Stimulated activated naive CD8-positive, alpha-beta T cell treated with anti-CD3 and anti-CD28 coated beads, Interleukin-15, Interleukin-2, amounts not matched to agents 100 ng/mL and 50 ng/mL, for 24 hours (primary cell): Measurements from ENCODE around the gene MIS18A.

Experiments
- H3K27ac Mint-ChIP-seq: one replicate; pipeline ENCODE4 v1.8.0; 2021; ENCODE audit warnings: mild to moderate bottlenecking, mixed read lengths
- H3K27me3 Mint-ChIP-seq: one replicate; pipeline ENCODE4 v1.8.0; 2021; ENCODE audit warnings: mixed read lengths
- H3K36me3 Mint-ChIP-seq: one replicate; pipeline ENCODE4 v1.8.0; 2021; ENCODE audit warnings: low read depth, mixed read lengths
- H3K4me1 Mint-ChIP-seq: one replicate; pipeline ENCODE4 v1.8.0; 2021; ENCODE audit warnings: low read depth, mixed read lengths
- H3K4me3 Mint-ChIP-seq: one replicate; pipeline ENCODE4 v1.8.0; 2021; ENCODE audit warnings: mild to moderate bottlenecking, mixed read lengths
- H3K9me3 Mint-ChIP-seq: one replicate; pipeline ENCODE4 v1.8.0; 2021; ENCODE audit warnings: mixed read lengths

Gene MIS18A

DNA sequence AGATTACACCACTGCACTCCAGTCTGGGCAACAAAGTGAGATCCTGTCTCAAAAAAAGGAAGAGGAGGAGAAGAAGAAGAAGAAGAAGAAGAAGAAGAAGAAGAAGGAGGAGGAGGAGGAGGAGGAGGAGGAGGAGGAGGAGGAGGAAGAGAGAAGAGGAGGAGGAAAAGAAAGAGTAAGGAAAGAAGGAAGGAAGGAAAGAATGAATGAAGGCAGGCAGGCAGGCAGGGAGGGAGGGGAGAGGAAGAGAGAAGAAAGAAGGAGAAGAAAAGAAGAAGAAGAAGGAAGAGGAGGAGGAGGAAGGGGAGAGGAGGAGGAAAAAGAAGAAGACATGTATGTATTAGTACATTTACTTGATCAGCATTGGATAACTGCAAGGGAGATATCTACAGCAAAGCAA, 26.7 kb downstream of the MIS18A start:
- Mint-ChIP-seq H3K27ac (no peak overlapping the region), H3K9me3 (peaks cover 10% of the 10 kb centered on the region), H3K4me1 (no peaks in the 10 kb centered on the region), H3K27me3 (peaks cover 12% of the 10 kb centered on the region), H3K4me3 (no peak overlapping the region), H3K36me3 (no peaks in the 10 kb centered on the region)

DNA sequence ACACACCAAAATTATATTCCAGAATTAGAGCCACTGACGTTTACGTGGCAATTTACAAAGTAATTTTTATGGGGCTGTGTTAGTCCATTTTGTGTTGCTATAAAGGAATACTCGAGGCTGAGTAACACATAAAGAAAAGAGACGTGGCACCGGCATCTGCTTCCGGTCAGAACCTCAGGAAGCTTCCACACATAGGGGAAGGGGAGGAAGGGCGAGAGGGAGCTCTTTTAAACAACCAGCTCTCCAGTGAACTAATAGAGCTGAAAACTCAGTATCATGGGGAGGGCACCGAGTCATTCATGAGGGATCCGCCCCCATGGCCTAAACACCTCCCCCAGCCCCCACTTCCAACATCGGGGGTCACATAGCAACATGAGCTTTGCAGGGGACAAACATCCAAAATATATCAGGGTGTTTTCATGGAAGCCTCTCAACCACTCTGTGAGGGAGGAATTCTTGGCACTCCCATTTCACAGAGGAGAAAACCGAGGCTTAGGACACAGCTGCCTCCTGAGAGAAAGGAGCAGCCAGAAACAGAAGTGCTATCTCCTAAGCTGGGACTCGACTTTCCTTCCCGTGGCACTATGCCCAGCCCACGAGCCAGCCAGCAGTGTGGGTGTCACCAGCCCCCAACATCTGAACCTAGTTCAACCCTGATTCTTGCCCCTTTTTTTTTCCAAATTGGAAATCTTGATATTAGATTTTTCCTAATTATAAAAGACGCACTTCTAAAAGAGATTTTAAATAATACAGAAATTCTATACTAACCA, 29.2 kb downstream of the MIS18A start:
- no peaks in the 10 kb centered on the region for H3K36me3 Mint-ChIP-seq
- H3K9me3 Mint-ChIP-seq, result peaks cover 10% of the 10 kb centered on the region
- no peak overlapping the region for H3K27ac Mint-ChIP-seq
- H3K27me3 Mint-ChIP-seq, result peaks cover 16% of the 10 kb centered on the region
- H3K4me3 Mint-ChIP-seq, result no peak overlapping the region
- no peaks in the 10 kb centered on the region for H3K4me1 Mint-ChIP-seq

DNA sequence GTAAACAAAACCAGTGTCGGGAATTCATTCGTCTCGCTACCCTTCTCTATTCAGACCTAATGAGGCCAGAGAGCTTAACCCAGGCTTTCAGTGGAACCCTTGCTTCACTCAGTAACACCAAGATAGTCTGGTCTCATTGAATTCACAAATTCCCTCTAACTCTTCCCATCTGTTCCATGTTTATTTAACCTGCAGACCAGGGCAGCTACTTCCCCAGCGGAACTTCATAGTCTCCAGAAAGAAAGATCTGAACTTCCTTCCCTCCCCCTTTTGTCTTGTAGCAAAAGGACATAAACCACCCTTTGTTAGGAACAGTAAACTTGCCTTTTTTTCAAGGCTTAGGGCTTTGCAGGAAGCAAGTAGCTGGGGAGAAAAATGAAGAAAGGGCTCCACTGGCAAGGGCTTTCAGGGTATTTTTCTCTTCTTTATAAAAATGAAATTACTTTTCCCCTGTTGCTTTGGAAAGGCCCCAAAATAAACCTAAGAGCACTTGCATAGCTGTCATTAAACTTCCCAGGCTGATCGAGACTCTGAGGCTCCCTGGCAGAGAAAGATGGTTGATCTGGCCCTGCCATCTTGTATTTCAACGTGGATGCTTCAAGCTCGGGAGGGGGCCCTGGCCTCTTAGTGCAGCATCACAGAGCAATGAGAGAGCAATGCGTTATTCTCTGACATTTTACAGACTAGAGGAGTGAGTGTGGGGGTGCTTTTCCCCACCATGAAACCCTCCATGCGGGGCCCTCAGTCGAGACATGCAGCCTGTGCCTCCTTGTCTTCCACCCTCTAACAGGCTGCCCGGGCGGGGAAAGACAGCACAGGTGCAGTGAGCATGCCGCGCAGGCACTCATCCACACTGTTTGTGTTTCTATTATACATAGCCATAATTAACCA, 30.0 kb downstream of the MIS18A start:
- no peaks in the 10 kb centered on the region for H3K4me1 Mint-ChIP-seq
- no peak overlapping the region for H3K4me3 Mint-ChIP-seq
- peaks cover 19% of the 10 kb centered on the region for H3K27me3 Mint-ChIP-seq
- peaks cover 10% of the 10 kb centered on the region for H3K9me3 Mint-ChIP-seq
- no peak overlapping the region for H3K27ac Mint-ChIP-seq
- no peaks in the 10 kb centered on the region for H3K36me3 Mint-ChIP-seq

DNA sequence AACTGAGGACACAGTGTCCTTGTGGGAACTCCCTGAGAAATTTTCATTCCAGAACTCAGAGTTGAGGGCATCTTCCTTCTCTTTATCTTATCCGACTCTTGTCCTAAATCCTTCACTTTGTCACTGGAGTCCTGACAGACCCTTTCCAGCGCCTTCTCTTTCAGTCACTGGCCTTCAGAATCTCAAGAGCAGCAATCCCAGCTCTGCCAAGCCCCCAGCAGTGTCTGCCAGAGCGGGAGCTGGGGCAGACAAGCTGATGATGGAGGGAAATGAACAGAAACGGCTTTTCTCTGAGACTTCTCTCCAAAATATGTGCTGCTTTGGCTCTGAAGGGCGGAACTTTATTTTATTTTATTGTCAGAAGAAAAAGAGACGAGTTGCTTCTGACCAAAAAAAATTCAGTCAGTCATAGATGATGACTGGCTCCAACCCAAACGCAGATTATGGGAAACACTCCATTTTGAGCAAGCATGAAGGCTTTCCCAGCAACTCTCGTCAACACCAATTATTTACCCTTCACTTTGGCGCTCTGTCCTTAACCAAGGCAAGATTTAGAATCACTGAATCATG, 32.2 kb downstream of the MIS18A start:
- Mint-ChIP-seq H3K27ac (no peak overlapping the region), H3K36me3 (no peaks in the 10 kb centered on the region), H3K4me1 (no peaks in the 10 kb centered on the region), H3K9me3 (peaks cover 10% of the 10 kb centered on the region), H3K4me3 (no peak overlapping the region), H3K27me3 (peaks cover 17% of the 10 kb centered on the region)

DNA sequence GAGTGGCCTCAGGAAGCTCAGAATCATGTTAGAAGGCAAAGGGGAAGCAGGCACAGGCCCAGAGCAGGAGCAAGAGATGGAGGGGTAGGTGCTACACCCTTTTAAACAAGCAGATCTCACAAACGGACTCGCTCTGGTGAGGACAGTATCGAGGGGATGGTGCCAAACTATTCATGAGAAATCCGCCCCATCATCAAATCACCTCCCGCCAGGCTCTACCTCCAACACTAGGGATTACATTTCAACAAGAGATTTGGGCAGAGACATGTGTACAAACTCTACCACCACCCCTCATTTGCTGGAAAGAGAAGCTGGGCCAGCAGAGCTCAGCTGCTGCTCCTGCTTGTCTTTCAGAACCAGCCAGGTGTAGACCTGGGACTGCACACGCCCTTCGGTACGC, 32.9 kb downstream of the MIS18A start:
- Mint-ChIP-seq H3K9me3 (peaks cover 5% of the 10 kb centered on the region), H3K36me3 (no peaks in the 10 kb centered on the region), H3K27ac (no peak overlapping the region), H3K4me3 (no peak overlapping the region), H3K27me3 (peaks cover 14% of the 10 kb centered on the region), H3K4me1 (peaks cover 5% of the 10 kb centered on the region)

DNA sequence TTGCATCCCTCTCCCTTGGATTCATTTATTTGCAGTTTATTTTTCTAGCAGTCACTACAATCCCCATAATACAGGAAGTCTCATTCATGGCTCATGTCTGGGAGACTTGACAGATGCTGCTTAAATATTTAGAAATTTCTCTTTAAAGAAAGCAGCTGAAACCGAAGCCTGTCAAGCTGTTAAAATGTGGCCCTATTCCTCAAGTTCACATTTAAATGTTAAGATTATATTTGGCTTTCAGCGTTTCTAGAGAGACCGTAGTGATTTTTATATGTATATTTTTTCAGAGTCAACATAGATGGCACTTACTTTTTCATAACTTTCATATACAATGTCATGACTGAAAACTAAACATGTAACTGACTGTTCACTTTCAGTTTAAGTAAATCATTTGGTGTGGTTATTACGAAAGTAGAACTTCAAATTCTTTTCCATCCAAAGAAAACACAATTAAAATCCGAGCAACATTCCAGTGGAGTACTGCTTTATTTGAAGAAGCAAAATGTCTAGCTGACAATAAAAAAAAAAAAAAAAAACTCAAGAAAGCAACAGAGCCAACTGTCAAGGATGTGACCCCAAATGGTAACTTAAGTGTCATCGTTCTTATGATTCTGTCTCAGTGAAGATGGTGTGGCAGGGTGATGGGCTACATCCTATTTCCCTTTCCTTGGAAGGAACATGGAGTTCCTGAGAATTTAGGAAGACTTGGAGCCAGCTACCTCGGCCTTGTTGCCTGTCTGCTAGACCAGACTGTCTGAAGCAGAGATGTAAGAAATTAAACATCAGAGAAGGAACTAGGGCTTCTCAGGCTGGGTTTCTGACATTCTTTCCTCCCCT, 37.8 kb downstream of the MIS18A start:
- peaks cover 10% of the 10 kb centered on the region for H3K4me1 Mint-ChIP-seq

DNA sequence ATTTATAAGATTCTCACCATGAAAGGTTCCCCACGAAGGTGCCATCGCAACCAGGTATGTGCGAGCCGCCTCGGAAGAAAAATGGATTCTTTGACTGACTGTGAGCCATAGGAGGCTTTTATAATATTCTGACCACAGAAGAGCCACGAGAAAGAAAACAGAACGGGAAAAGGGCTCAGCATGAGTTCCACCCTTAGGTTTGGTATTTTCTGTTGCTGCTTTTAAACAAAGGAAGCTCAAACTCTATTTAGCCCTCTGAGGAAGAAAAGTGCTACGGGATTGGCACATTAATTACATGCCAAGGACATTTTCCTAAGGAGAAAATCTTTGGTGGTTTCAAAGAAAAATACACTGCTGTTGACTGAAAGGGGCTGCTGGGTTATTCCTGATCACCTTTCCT, 39.3 kb downstream of the MIS18A start:
- H3K36me3 Mint-ChIP-seq, result no peaks in the 10 kb centered on the region
- H3K27ac Mint-ChIP-seq, result no peak overlapping the region
- H3K27me3 Mint-ChIP-seq, result peaks cover 3% of the 10 kb centered on the region
- H3K9me3 Mint-ChIP-seq, result peaks cover 5% of the 10 kb centered on the region
- no peak overlapping the region for H3K4me3 Mint-ChIP-seq
- peaks cover 10% of the 10 kb centered on the region for H3K4me1 Mint-ChIP-seq

More for the DNA sequence above, 37.8 kb downstream of the MIS18A start:
- peaks cover 7% of the 10 kb centered on the region for H3K27me3 Mint-ChIP-seq
- H3K9me3 Mint-ChIP-seq, result peaks cover 5% of the 10 kb centered on the region
- H3K27ac Mint-ChIP-seq, result no peak overlapping the region
- H3K4me3 Mint-ChIP-seq, result no peak overlapping the region
- H3K36me3 Mint-ChIP-seq, result no peaks in the 10 kb centered on the region

DNA sequence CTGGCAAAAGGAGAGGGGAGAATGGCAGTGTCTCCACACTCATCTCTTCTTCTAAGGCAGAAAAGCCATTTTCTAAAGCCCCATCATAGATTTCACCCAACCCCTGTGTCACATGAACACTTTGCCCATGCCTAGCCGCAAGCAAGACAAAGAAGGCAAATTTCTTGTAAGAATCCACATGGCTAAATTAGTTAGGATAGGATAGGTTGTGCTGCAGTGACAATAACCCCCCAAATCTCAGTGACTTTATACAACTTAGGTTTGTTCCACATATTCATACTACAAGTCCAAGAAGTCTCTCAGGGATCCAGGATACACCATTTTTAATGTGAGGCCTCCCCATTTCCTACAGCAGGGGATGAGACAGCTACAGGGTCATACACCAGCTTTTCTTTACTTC, 40.8 kb downstream of the MIS18A start:
- Mint-ChIP-seq H3K4me1 (peaks cover 10% of the 10 kb centered on the region), H3K4me3 (no peak overlapping the region), H3K36me3 (no peaks in the 10 kb centered on the region)

DNA sequence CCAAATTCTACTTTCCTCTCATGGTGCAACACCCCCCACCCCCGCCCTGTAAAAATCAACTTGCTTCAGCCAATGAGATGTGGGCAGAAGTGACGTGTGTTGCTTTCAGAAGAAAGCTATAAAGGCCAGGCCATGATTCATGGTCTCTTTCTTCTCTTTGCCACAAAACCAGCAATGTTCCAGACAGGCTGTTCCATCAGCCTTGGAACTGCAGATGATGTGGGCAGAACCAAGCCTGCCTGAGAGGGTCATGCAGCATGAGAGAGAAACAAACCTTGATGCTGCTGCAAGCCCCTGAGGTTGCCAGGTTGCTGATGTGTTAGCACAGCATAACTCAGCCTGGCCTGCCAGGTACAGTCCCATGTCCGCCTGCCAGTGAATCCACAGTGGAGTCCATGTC, 41.8 kb downstream of the MIS18A start:
- no peaks in the 10 kb centered on the region for H3K36me3 Mint-ChIP-seq

More for the DNA sequence above, 40.8 kb downstream of the MIS18A start:
- Mint-ChIP-seq H3K27me3 (no peaks in the 10 kb centered on the region), H3K27ac (no peak overlapping the region), H3K9me3 (peaks cover 5% of the 10 kb centered on the region)

DNA sequence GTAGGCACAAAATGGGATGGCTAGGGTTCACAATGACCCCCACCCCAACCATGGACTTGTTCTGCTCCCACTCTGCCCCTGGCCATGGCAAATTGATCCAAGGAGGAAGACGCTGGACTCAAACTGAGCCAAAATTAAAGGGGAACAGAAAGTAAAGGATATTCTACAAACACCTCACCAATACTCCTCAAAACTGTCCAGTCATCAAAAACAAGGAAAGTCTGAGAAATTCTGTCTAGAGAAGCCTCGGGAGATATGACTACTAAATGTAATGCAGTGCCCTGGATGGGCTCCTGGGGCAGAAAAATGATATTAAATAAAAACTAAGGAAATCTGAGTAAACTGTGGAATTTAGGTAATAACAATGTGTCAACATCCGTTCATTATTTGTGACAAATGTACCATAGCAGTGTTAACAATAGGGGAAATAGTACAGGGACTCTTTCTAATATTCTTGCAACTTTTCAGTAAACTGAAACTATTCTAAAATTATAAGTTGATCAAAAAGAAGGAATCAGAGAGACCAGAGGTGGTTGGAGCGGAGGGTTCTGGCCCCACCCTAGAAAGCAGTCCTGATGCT, 45.0 kb downstream of the MIS18A start:
- Mint-ChIP-seq H3K27me3 (no peaks in the 10 kb centered on the region), H3K27ac (no peak overlapping the region), H3K4me3 (no peak overlapping the region), H3K9me3 (peaks cover 5% of the 10 kb centered on the region), H3K36me3 (no peaks in the 10 kb centered on the region), H3K4me1 (no peaks in the 10 kb centered on the region)

More for the DNA sequence above, 41.8 kb downstream of the MIS18A start:
- Mint-ChIP-seq H3K27ac (no peak overlapping the region), H3K4me3 (no peak overlapping the region), H3K9me3 (peaks cover 5% of the 10 kb centered on the region), H3K27me3 (no peaks in the 10 kb centered on the region), H3K4me1 (peaks cover 10% of the 10 kb centered on the region)

DNA sequence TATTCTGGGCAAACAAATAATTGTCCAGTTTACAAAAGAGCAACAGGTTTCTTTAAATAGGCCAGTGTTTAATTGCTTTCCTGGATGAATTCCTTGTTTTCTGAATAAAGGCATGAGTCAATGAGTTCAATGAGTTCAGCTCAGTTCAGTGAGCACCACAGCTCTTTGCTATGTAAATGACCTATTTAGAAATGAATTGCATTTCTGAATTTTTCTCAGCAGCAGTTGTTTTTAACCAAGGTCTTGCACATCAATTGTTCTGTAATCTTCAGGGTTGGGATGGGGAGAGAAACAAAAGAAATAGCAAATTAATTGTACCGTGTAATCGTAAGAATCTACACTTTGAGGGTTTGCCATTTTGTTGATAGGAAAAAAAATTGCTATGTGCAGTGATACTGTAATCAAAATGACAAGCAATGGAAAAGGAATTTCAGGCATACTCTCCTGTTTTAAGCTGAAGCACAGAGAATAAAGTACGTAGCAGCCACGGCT, 45.7 kb downstream of the MIS18A start:
- no peak overlapping the region for H3K4me3 Mint-ChIP-seq
- no peaks in the 10 kb centered on the region for H3K36me3 Mint-ChIP-seq
- no peaks in the 10 kb centered on the region for H3K27me3 Mint-ChIP-seq
- no peak overlapping the region for H3K27ac Mint-ChIP-seq
- H3K4me1 Mint-ChIP-seq, result no peaks in the 10 kb centered on the region
- H3K9me3 Mint-ChIP-seq, result no peaks in the 10 kb centered on the region

DNA sequence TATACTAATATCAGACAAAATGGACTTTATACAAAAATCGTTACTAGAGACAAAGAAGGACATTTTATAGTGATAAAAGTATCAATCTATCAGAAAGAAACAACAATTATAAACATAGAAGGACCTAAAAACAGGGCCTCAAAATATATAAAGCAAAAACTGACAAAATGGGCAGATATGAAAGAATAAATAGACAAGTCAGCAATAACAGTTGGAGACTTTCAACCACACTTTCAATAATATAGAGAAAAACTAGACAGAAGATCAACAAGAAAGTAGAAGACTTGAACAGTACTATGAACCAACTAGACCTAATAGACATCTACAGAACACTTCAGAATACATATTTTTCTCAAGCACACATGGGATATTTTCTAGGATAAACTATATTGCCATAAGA, 52.4 kb downstream of the MIS18A start:
- Mint-ChIP-seq H3K36me3 (no peaks in the 10 kb centered on the region), H3K9me3 (no peaks in the 10 kb centered on the region), H3K4me1 (no peaks in the 10 kb centered on the region), H3K4me3 (no peak overlapping the region), H3K27ac (no peak overlapping the region), H3K27me3 (no peaks in the 10 kb centered on the region)
